ENCODE results near the gene KCNJ6.

KCNJ6 gene

DNA sequence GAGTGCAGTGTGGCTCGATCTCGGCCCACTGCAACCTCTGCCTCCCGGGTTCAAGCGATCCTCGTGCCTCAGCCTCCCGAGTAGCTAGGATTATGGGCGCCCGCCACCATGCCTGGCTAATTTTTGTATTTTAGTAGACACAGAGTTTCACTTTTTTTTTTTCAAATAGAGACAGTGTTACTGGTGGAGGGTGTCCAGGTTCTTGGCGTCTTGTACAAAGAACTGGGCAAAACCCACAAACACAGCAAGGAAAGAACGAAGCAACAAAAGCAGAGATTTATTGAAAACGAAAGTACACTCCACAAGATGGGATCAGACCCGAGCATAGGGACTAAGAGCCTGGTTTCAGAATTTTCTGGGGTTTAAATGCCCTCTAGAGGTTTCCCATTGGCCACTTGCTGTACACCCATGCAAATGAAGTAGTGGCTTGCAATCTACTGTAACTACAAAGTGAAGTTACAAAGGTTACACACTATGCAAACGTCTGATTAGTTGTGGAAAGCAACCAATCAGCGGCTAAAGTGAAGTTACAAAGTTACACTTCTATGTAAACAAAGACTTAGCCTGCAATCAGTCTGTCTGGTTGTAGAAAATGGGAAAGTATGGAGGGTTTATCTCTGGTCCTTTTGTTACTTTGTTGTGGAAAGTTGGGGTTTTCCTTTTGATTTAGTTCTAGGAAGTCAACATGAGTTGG, 350.6 kb downstream of the KCNJ6 start:
- no peak for DNase-seq (ENCODE audit: low spot score)

GRCh38 chr21:37564924-37565529, 351.2 kb downstream of the KCNJ6 start:
- DNase-seq (ENCODE audit: low spot score): no peak

DNA sequence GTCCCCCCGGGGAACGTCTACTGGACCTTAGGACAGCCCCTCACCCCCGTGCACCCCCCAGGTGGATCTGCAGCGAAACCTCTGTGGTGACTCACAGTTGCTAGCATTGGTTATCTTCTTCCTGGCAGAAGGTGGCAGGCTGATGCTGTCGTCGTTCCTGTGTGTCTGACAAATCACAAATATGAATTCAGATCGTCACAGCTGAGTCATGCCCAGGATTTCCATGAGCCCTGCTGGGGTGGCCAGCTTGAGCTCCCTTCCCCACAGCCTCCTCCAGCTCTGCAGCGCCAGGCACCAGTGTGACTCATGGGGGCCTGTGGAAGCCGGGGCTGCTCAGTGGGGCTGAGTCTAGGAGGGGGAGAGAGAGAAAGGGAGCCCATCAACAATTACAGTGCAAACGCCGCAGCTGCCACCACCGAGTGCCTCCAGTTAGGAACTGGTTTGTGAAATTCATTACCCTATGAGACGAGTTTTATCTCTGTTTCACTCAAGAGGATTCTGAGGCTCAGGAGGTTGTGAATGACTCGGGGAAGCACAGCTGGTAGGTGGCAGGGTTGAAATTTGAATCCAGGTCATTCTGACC, 351.8 kb downstream of the KCNJ6 start:
- peak; percentile 92 for DNase-seq (ENCODE audit: low spot score)

DNA sequence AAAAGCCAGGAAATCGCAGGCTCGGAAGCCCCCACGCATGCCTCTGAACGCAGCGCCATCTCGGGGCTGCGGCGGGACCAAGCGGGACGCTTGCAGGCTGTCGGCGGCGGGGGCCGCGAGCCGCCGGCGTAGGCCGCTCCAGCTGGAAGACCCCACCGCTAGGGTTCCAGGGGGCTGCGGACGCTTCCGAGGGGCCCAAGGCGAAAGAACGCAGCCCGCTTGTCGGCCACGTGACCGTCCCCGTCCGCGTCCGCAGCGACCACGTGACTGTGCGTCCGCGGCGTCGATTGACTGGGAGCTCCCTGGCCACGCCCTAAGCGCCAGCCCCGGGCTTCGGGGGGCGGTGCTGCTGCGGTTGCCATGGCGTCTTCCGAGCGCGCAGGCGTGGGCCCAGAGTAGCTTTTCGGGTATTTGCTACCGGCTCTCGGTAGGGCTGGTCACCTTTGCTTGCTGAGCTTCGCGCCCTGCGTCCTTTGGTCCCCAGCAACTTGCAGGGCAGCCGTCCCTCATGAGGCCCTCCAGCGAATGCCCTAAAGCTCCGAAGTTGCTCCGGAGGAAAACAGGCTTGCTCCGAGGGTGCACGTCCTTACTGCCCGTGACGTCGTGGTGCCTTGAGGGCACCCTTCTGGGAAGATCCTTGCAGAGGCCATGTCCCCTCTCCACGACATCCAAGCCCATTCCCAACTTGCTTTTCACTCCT, 352.5 kb downstream of the KCNJ6 start:
- DNase-seq (ENCODE audit: low spot score): peak; percentile 87

DNA sequence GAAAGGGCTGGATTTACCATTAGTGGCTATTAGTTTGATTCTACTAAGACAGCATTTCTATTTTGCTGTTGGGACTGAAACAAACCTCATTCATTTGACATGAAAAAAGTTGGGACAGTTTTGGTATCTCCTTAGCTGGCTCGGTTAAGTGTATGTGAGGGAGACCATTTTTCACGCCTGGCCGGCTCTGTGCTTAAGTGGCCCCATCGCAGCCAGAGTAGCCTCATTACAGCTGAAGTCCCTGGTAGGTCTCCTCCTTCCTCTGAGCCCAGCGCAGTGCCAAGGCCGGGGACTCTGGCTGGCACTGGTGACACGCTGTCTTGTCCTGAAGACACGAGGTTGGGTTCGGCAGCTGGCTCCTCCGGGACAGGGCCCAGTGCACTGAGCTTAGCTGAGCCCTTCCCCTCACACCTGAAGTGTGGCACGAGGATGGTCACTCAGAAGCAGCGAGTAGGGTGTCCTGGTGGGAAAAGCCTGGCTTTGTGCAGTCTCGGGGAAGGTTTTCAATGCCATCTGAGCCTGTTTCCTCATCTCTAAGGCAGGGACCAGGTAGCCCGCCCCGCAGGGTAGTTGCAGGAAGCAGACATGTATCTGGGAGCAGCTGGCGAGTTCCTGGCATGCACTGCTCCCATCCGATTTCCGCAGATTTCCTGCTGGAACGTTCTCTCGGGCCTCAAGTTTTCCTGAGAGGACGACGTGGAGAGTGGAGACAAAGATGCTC, 353.2 kb downstream of the KCNJ6 start:
- DNase-seq (ENCODE audit: low spot score): no peak

DNA sequence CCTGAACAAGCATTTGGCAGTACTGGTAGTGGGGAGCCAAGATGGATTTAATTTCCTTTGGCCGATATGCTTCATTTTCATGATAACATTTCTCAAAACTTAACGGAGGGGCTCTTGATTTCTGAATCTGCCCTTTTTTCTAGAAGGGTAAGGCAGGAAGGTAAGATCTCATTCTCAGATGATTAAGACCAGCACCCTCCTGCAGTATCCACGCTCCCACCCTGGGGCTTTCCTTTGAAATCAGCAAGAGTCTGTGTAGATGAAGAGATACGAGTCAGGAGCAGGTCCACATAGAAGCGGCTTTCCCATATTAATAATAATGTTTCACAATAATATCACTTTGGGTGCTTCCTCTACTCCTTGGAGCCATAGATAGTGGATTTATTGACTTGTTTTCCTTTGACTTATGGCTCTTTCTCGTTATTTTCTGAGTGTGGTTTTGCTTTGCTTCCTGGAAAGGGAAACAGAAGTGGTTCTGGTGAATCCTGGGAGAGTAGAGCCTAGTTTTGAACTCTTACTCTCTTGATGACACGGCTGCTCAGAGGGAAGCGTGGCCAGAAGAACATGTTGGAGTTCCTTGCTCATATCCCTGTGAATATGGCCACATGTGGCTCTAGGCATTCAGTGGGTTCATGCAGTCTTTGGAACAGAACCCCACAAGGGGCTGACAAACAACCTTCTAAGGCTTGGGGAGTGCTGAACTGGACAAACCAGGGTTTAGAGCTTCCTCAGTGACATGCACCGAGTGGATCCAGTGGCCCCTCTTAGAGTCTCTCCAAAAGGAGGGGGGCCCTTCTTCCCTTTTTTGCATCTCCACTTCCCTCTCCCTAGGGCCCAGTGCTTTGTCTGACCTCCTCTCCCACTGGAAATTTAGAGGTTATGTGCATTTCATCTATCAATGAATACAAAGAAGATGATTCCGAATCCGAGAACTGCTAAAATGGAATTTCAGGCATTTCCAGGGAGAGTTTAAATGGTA, 354.0 kb downstream of the KCNJ6 start:
- DNase-seq (ENCODE audit: low spot score): no peak

GRCh38 chr21:37561506-37561905, 354.8 kb downstream of the KCNJ6 start:
- no peak for DNase-seq (ENCODE audit: low spot score)

DNA sequence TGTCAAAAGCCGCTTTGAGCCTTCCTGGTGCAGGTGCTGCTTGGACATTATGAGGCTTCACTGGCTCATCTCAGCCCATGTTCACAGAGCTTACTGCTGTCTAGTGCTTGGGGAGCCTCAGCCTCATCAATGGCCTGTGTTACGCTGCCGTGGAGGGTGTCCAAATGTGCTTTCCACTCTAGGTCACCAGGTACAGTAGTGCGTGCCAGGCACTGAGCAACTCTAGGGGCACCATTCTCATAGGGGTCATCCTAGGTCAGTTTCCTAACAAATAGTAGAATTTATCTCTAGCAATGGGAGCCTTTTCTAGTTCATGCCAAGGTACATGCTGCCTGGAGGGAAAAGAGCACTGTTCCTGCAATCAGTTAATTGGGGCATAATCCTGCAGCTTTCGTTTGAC, 355.9 kb downstream of the KCNJ6 start:
- DNase-seq (ENCODE audit: low spot score): no peak

DNA sequence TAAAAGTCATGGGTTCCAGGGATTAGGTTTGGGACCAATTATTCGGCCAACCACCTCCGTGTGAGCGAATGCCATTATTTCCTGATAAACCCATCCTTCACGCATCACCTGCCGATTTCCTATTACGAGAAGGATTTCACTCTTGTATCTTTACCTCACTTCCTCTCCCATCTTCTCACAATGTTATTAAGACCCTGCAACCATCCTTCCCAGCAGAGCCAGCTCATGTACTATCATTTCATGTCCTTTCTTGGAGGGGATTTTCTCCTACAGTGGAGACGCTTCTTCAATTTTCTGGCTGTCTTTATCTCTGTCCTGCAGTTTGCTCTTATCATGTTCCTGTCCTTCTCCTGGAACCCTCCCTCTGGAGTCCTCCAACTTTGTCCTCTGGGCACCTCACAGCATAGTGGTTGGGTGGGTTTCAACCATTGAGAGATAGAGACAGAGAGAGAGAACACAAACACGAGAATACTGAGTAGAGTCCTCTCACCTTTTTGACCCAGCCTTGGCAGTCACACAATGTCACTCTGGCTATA, 357.5 kb downstream of the KCNJ6 start:
- no peak for DNase-seq (ENCODE audit: low spot score)
